Endothelial cell (in vitro differentiated cells): Measurements from ENCODE around the gene OTUB2. TPM values are rescaled to one million over a fixed set of nuclear protein-coding genes. Genes with fewer than 3 reads are reported as not detected.

Experiments
- DNase-seq: peaks from one replicate; pipeline ENCODE4 v3.0.0; 2021; ENCODE audit warnings: low spot score
- H3K27ac Mint-ChIP-seq: one replicate; pipeline ENCODE4 v1.8.0; 2021; ENCODE audit warnings: mixed read lengths, inconsistent platforms; ENCODE audit not compliant: unreplicated experiment
- H3K27me3 Mint-ChIP-seq: one replicate; pipeline ENCODE4 v1.8.0; 2021; ENCODE audit warnings: mild to moderate bottlenecking, moderate library complexity, mixed read lengths, inconsistent platforms; ENCODE audit not compliant: unreplicated experiment
- H3K36me3 Mint-ChIP-seq: one replicate; pipeline ENCODE4 v1.8.0; 2021; ENCODE audit warnings: mild to moderate bottlenecking, low read depth, mixed read lengths, inconsistent platforms; ENCODE audit not compliant: unreplicated experiment
- H3K4me1 Mint-ChIP-seq: one replicate; pipeline ENCODE4 v1.8.0; 2021; ENCODE audit warnings: mild to moderate bottlenecking, mixed read lengths, inconsistent platforms; ENCODE audit not compliant: unreplicated experiment
- H3K4me3 Mint-ChIP-seq: one replicate; pipeline ENCODE4 v1.8.0; 2021; ENCODE audit warnings: mild to moderate bottlenecking, mixed read lengths, inconsistent platforms; ENCODE audit not compliant: unreplicated experiment
- H3K9me3 Mint-ChIP-seq: one replicate; pipeline ENCODE4 v1.8.0; 2021; ENCODE audit warnings: mixed read lengths, inconsistent platforms; ENCODE audit not compliant: unreplicated experiment
- CTCF ChIP-seq: fragments of 200-600 bp; sonication (generic); IDR thresholded peaks from one replicate; pipeline ENCODE4 v1.5.0; 2021; ENCODE audit warnings: antibody characterized with exemption; ENCODE audit not compliant: unreplicated experiment
- total RNA-seq: library from RNA; stranded (reverse); fragmentation: NEBNext Ultra II Directional; extraction: Animal tissue kit (Norgen Biotek cat#: 25700); gene quantifications from one replicate; pipeline ENCODE4 v1.2.1, GENCODE V29; 2021; ENCODE audit not compliant: unreplicated experiment

Gene OTUB2
- total RNA-seq, 1 donor from 2014 or later, result 2.3 TPM

DNA sequence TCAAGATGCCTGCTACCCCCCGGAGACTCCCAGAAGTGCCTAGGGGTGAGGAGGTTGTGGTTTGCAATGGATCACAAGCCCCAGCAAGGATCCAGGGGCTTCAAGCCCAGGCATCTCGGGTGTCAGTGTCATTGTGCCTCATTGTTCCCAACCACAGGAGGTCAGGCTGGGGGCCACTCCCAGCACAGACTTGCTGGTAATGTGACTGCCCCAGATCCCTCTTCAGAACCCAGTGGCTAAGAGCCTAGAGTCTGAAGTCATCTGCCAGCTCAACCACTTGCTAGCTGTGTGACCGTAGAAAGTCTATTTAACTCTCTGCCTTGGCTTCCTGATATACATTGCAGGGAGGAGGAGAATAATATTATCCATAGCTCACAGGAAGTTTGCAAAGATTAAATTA is 42.1 kb upstream of the OTUB2 start:
- H3K4me1 Mint-ChIP-seq, result peaks cover 11% of the 10 kb centered on the region
- no peaks in the 10 kb centered on the region for H3K36me3 Mint-ChIP-seq
- no peak overlapping the region for H3K4me3 Mint-ChIP-seq
- no peak overlapping the region for H3K27ac Mint-ChIP-seq
- H3K27me3 Mint-ChIP-seq, result peaks cover 3% of the 10 kb centered on the region
- no peak for DNase-seq
- TF ChIP-seq CTCF, result no peak
- H3K9me3 Mint-ChIP-seq, result no peaks in the 10 kb centered on the region

DNA sequence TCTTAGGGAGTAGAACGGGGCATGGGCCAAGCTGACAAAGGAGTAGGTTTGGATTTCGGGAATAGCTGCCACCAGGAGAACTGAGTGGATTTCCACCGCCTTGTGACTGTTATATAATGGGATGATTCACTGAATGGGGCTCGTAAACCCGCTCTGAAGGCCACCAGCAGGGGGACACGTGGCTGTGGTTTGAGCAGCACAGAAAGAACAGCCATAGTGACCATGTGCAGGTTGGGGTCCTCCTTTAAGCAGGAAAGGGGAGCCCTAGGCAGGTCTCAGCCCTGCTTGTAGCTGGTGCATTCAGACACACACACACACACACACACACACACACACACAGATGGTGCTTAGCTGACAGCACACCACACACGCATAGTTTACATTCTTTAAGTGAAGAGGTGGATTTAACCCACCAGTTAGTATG is 41.1 kb upstream of the OTUB2 start:
- peaks cover 13% of the 10 kb centered on the region for H3K4me1 Mint-ChIP-seq
- H3K4me3 Mint-ChIP-seq, result no peak overlapping the region
- no peak for TF ChIP-seq CTCF
- peaks cover 6% of the 10 kb centered on the region for H3K27me3 Mint-ChIP-seq
- peak; percentile 49 for DNase-seq
- H3K27ac Mint-ChIP-seq, result no peak overlapping the region
- H3K36me3 Mint-ChIP-seq, result no peaks in the 10 kb centered on the region
- no peaks in the 10 kb centered on the region for H3K9me3 Mint-ChIP-seq

DNA sequence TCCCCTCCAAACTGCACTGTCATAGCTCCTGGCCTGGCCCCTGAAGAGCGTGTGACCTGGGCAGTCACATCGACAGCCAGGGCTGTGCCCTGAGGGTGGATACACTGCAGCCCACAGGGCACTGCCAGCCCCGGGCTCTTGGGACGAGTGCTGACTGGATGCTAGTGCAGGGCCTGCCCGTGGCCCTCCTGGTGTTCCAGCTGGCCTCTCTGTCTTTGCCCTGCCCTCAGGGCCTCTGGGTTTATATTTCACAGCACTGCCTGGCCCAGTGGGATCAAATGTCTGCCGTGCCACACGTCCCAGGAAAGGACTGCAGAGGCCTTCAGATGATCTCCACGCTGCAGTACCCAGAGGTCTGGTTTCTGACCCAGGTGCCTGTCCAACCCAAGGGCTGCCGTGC is 39.2 kb upstream of the OTUB2 start:
- Mint-ChIP-seq H3K36me3 (no peaks in the 10 kb centered on the region), H3K27ac (no peak overlapping the region), H3K9me3 (no peaks in the 10 kb centered on the region), H3K4me1 (peaks cover 16% of the 10 kb centered on the region), H3K27me3 (peaks cover 6% of the 10 kb centered on the region), H3K4me3 (no peak overlapping the region)
- DNase-seq, result no peak
- TF ChIP-seq CTCF, result no peak

DNA sequence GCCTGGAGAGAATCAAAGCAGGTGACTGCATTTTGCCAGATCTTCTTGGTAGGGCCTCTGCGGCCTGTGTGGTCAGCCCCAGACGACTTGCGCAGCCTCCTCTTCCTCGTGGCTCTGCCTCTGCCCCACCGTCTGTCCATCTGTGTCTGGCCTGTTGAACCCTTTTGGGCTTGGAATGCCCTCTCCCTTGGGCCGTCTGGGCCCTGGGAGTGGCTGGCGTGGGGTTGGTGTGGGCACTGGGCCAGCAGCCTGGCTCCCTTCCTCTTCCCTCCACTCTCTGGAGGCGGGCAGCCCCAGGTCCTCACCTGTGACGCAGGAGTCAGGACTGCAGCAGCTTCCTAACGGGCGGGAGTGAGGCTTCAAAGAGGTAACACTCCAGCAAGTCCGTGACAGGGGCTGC is 38.8 kb upstream of the OTUB2 start:
- Mint-ChIP-seq H3K27ac (no peak overlapping the region), H3K27me3 (peaks cover 6% of the 10 kb centered on the region), H3K4me1 (peaks cover 16% of the 10 kb centered on the region), H3K9me3 (no peaks in the 10 kb centered on the region), H3K36me3 (no peaks in the 10 kb centered on the region), H3K4me3 (no peak overlapping the region)
- TF ChIP-seq CTCF, result no peak
- no peak for DNase-seq

GRCh38 chr14:93987815-93988476 is 38.2 kb upstream of the OTUB2 start:
- H3K4me3 Mint-ChIP-seq, result no peak overlapping the region
- peaks cover 15% of the 10 kb centered on the region for H3K4me1 Mint-ChIP-seq
- H3K27ac Mint-ChIP-seq, result no peak overlapping the region
- no peaks in the 10 kb centered on the region for H3K9me3 Mint-ChIP-seq
- no peaks in the 10 kb centered on the region for H3K36me3 Mint-ChIP-seq
- no peak for TF ChIP-seq CTCF
- DNase-seq, result no peak
- H3K27me3 Mint-ChIP-seq, result peaks cover 6% of the 10 kb centered on the region
